Subcutaneous preadipocyte (primary cell): ENCODE data around the gene MUCL1. TPM values are rescaled to one million over a fixed set of nuclear protein-coding genes. Genes with fewer than 3 reads are reported as not detected.

Experiments used
- total RNA-seq: library from RNA; depleted of rRNA; stranded (reverse); fragments of >200 nt; gene quantifications from 2 replicates; pipeline ENCODE4 v1.2.3, GENCODE V29; 2012

MUCL1 gene
- total RNA-seq = not detected in 2 replicates

GRCh38 chr12:54853933-54854538, at the start of gene MUCL1:
Gene MUCL1, plus strand, starts transcription at chr12:54854516. Its CDS starts 67 bp downstream, at chr12:54854583.

Other genes with a start within 250 kb of the MUCL1 start
- not detected in 2 replicates for gene LACRT, start 219.6 kb upstream of the MUCL1 start, total RNA-seq
- not detected in 2 replicates for gene DCD, start 206.2 kb upstream of the MUCL1 start, total RNA-seq
- gene TESPA1, start 130.2 kb downstream of the MUCL1 start, total RNA-seq = not detected in 2 replicates
- gene NEUROD4, start 165.5 kb downstream of the MUCL1 start, total RNA-seq = not detected in 2 replicates